ENCODE measurements around the gene C9orf72.
"Not testable (repeated sequence)": the region's sequence is repeated elsewhere in the genome, so short reads cannot be mapped to it uniquely, and the experiment has no call there.

C9orf72 gene

DNA sequence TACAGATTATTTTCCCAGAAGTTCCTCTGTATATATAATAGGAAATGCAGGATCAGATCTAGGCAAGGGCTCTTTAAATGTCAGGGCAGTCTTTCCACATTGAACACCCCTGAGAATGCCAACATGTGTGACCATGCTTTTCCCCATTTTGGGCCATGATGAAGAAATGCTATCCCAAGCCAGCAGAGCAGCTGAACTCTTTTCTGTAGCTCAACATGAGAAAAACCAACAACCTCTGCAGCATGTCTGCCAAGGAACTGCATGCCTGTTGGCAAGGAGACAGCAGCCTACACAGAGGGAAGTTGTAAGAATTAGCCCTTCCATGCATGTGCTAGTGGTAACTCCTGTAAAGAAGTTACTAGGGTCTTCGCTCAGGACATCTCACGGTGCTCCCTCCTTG lies 58.7 kb downstream of the C9orf72 start:
- no peak for DNase-seq (ENCODE audit: low read depth)

DNA sequence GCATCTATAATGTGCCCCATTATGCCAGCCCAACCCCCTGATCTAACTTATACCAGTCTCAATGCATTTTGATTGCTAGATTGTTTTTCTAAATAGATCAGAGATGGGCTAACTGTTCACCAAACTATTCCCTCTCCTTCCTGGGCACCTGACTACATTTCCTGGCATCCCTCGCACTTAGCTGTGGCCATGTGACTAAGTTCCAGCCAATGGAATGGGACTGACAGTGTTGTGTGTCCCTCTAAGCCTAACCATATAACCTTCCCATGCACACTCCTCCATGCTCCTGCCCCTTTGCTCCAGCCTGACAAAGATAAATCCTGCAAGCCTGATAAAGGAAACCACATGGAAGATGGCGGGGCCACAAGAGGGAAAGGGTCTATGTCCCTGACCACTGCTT lies 61.5 kb downstream of the C9orf72 start:
- no peak for DNase-seq (ENCODE audit: low read depth)

DNA sequence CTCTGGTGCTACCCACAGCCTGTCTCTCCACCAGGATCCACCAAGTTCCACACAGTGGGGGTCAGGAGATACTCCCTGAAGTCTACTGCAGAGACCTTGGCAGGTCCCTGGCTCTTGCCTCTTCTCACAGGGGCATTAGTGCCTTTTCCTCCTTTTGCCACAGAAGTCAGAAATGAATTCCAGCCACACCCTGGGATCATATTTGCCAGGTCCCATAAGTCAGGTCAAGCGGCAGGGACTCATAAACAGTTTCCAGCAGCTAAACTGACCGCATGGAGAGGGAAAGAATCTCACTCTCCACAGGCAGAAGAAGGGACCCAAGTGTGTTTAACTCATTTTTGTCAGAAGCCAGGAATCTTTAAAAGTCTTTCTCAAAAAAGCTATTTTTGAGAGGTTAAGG lies 62.5 kb downstream of the C9orf72 start:
- no peak for DNase-seq (ENCODE audit: low read depth)

DNA sequence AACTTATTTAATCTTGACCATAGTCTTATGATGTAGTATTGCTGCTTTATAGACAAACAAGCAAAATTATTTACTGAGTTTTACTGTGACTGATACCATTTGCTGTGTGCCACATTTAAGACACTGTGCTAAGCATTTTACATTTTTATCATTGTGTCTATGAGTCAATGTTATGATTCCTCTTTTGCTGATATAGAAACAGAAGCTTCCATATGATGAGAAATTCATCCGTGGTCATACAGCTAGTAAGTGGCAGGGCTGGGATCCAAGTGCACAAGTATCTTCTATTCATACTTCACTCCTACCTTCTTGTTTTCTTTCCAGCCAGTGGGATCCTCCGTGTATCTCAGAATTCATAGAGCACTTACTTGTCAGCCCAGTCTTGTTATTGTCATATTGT lies 66.3 kb downstream of the C9orf72 start:
- no peak for DNase-seq (ENCODE audit: low read depth)

DNA sequence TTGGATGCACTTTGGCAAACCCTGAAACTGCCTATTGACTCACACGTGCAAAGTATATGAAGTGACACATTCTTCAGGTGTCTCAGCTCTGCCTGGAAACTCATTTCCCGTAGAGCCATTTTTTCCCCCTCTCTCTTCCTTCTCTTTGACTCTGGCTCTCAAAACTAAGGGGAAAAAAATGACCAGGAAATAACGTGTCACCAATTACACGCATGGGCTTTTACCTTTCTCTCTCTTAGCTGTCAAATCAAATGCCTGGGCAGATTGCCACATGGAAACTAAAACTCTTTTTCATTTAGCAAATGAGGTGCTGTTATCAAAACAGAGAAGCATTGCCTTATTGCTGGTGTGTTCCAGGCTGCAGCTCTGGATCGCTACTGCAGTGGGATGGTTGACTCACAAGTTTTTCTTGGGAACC lies 67.5 kb downstream of the C9orf72 start:
- DNase-seq (ENCODE audit: low read depth): no peak

- DNase-seq (ENCODE audit: low read depth): no peak
Observed at GRCh38 chr9:27504259-27504658, 69.0 kb downstream of the C9orf72 start.

- no peak for DNase-seq (ENCODE audit: low read depth)
Observed at GRCh38 chr9:27503623-27504022, 69.7 kb downstream of the C9orf72 start.

- not testable (repeated sequence) for DNase-seq (ENCODE audit: low read depth)
Observed at GRCh38 chr9:27500902-27501301, 72.4 kb downstream of the C9orf72 start.

- DNase-seq (ENCODE audit: low read depth): no peak
Observed at GRCh38 chr9:27499451-27499850, 73.8 kb downstream of the C9orf72 start.

DNA sequence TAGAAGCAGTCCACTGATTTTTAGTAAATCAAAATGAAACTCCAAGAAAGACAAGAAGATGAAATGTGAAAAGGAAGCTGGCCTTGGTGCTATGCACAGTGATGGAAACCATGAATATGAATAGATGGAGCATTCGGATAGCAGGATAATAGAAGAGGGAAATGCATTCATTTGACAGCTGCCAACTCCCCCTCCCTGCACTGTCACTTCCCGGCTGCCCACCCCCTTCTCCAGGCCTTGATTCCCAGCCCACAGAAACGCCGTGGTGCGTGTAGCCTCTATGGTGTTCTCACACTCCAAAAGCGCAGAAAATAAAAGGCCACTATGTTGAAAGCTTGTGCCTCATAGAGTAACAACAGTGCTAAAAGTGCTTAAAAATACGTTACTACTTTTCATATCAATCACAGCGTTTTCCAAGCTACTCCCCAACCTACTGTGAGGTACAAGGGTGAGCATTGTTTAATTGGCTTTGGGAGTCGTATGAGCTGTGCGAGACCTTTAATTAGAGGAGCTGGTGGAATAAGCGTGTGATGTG lies 75.3 kb downstream of the C9orf72 start:
- no peak for DNase-seq (ENCODE audit: low read depth)

Measured in stimulated activated CD8-positive, alpha-beta memory T cell treated with anti-CD3 and anti-CD28 coated beads, Interleukin-12 subunit alpha, Interleukin-12 subunit beta, amount 100 ng/mL, for 1 hour (primary cell).